GM20000 (cell line): ENCODE results near the gene DLST.

Source experiments
- DNase-seq: peaks from one replicate; pipeline ENCODE4 v3.0.0; 2012; ENCODE audit warnings: low spot score
- TF ChIP-seq, protein P1 (sequence below): IDR thresholded peaks from 2 replicates; pipeline ENCODE4 v1.5.1; 2012; ENCODE audit warnings: mild to moderate bottlenecking, control low read depth; ENCODE audit errors: extremely low read depth, missing control alignments

DLST gene

DNA sequence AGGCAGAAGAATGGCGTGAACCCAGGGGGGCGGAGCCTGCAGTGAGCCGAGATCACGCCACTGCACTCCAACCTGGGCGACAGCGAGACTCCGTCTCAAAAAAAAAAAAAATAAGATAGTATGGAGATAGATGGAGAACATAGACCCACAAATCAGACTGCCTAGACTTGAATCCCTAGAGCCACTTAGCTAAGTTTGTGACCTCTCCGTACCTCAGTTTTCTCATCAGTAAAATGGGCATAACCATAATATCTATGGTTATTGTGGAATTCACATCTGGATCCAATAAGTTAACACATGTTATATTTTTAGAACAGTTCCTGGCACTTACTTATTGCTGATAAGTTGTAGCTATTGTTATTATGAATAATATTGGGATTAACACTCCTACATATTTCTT is 13.0 kb upstream of the DLST start:
- no peak for DNase-seq
- TF ChIP-seq, protein P1, sequence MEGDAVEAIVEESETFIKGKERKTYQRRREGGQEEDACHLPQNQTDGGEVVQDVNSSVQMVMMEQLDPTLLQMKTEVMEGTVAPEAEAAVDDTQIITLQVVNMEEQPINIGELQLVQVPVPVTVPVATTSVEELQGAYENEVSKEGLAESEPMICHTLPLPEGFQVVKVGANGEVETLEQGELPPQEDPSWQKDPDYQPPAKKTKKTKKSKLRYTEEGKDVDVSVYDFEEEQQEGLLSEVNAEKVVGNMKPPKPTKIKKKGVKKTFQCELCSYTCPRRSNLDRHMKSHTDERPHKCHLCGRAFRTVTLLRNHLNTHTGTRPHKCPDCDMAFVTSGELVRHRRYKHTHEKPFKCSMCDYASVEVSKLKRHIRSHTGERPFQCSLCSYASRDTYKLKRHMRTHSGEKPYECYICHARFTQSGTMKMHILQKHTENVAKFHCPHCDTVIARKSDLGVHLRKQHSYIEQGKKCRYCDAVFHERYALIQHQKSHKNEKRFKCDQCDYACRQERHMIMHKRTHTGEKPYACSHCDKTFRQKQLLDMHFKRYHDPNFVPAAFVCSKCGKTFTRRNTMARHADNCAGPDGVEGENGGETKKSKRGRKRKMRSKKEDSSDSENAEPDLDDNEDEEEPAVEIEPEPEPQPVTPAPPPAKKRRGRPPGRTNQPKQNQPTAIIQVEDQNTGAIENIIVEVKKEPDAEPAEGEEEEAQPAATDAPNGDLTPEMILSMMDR, result no peak

- no peak for DNase-seq
- TF ChIP-seq, protein P1, result no peak
These were observed 9.9 kb upstream of the DLST start for GRCh38 chr14:74871819-74872218.

DNA sequence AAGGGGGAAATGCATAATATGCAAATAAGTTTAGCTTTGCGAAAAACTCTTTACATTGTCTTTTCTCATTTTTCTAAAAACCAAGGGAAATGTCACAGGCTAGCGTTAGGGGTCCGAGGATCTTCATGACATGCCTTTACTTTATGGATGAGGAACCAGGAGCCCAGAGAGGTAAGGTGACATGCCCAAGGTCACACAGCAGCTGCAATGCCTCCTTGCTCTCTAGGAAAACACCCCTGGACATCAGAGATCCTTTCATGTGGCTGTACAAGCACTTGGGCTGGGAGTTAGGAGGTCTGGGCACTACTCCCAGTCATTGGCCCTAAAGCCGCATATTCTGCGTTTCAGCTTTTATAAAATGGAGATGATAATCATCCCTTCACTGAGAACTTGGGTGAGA is 6.5 kb upstream of the DLST start:
- TF ChIP-seq, protein P1, result no peak
- no peak for DNase-seq

DNA sequence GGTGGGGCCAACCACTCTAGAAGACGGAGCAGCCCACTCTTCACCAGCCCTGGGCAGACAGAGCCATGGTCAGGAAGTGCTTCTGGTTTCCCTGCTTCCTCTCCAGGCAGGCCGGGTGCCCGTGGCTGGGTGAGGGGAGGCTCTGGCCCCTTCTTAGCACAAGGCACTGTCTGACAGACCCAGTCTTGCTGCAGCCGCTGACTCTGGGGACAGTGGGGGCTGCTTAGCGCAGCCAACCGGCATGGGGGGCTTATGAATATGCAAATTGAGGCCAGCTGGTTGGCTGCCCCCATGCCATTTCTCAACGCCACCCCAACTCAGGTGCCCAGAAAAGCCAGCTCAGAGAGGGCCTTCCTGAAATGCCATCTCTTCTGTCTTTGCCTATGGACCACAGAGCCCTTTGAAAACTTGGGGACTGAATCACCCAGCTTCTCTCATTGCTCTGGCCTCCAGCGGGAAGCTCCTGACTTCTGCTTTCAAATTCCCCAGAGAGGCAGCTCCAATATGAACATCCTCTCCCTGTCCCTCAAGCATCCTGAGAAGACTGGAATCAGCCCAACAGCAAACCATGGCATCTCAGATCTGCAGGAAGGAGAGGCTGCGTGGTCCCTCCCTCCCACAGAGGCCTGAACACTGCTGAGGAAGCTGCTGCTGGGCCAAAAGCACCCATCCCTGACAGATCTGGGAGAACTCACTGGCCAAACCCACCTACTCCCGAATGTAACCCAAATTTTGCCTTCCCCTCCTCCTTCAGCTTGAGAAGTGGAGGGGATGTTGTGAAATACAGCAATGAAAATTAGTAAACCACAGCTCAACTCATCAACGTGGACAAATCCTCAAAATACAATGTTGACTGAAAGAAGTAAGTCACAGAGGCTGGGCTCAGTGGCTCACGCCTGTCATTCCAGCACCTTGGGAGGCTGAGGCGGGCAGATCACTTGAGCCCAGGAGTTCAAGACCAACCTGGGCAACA is 5.5 kb upstream of the DLST start, which contains the start of gene PROX2:
Gene PROX2, minus strand, starts transcription at position 205 of the 973 bp plus-strand sequence. CDS start 12,311 bp downstream, outside the sequence.
- TF ChIP-seq, protein P1, result no peak
- DNase-seq, result no peak

GRCh38 chr14:74879427-74880182 is 2.1 kb upstream of the DLST start:
- TF ChIP-seq, protein P1, result no peak
- DNase-seq, result no peak

GRCh38 chr14:74882103-74882920 is 596 bp downstream of the DLST start:
- DNase-seq, result no peak
- TF ChIP-seq, protein P1, result no peak
